DOHH2 (cell line): Measurements from ENCODE around the gene MAP1B.

Experiments
- H3F3A ChIP-seq: fragments of 200-600 bp; sonication (generic), shearing (Covaris generic); 2 replicates; pipeline ENCODE4 v1.6.0; 2016; ENCODE audit warnings: antibody characterized with exemption, mild to moderate bottlenecking; ENCODE audit not compliant: control insufficient read depth, insufficient read depth
- H3K27ac ChIP-seq: fragments of 200-600 bp; sonication (generic); 2 replicates; pipeline ENCODE4 v1.5.1; 2014; ENCODE audit warnings: low read depth, mild to moderate bottlenecking, low read length, moderate library complexity
- H3K27me3 ChIP-seq: fragments of 200-600 bp; sonication (generic); 2 replicates; pipeline ENCODE4 v1.6.1; 2014; ENCODE audit warnings: mild to moderate bottlenecking, low read length, mixed read lengths; ENCODE audit not compliant: control insufficient read depth
- H3K36me3 ChIP-seq: fragments of 200-600 bp; sonication (generic); 2 replicates; pipeline ENCODE4 v1.6.1; 2014; ENCODE audit warnings: mild to moderate bottlenecking, low read length, moderate library complexity, mixed read lengths; ENCODE audit not compliant: control insufficient read depth
- H3K4me1 ChIP-seq: fragments of 200-600 bp; sonication (generic); 2 replicates; pipeline ENCODE4 v1.6.1; 2014; ENCODE audit warnings: mild to moderate bottlenecking, low read length, mixed read lengths; ENCODE audit not compliant: control insufficient read depth
- H3K4me2 ChIP-seq: fragments of 200-600 bp; sonication (generic); 2 replicates; pipeline ENCODE4 v1.6.0; 2014; ENCODE audit warnings: mild to moderate bottlenecking, low read length, moderate library complexity
- H3K4me3 ChIP-seq: fragments of 200-600 bp; sonication (generic); 2 replicates; pipeline ENCODE4 v1.5.1; 2014; ENCODE audit warnings: mild to moderate bottlenecking, low read length, mixed read lengths
- H3K79me2 ChIP-seq: fragments of 200-600 bp; sonication (generic); 2 replicates; pipeline ENCODE4 v1.6.1; 2014; ENCODE audit warnings: mild to moderate bottlenecking, low read length, mixed read lengths; ENCODE audit not compliant: control insufficient read depth
- H3K9me2 ChIP-seq: fragments of 200-600 bp; sonication (generic); replicated peaks from 2 replicates; pipeline ENCODE4 v1.6.1; 2014; ENCODE audit warnings: mild to moderate bottlenecking, low read length, mixed read lengths; ENCODE audit not compliant: control insufficient read depth
- H3K9me3 ChIP-seq: fragments of 200-600 bp; sonication (generic); 2 replicates; pipeline ENCODE4 v1.6.1; 2014; ENCODE audit warnings: antibody characterized with exemption, low read length, mixed read lengths; ENCODE audit not compliant: control insufficient read depth, insufficient read depth
- H4K20me1 ChIP-seq: fragments of 200-600 bp; sonication (generic); 2 replicates; pipeline ENCODE4 v1.6.0; 2014; ENCODE audit warnings: low read depth, mild to moderate bottlenecking, antibody characterized with exemption, low read length, moderate library complexity; ENCODE audit not compliant: control insufficient read depth, insufficient read depth
- CTCF ChIP-seq: fragments of 200-600 bp; sonication (generic); IDR thresholded peaks from one replicate; pipeline ENCODE4 v1.5.1; 2014; ENCODE audit warnings: antibody characterized with exemption, mild to moderate bottlenecking, low read depth, low read length; ENCODE audit not compliant: poor library complexity, severe bottlenecking
- EZH2phosphoT487 ChIP-seq: fragments of 200-600 bp; sonication (generic); IDR thresholded peaks from 2 replicates; pipeline ENCODE4 v1.6.1; 2017; ENCODE audit warnings: borderline replicate concordance, mild to moderate bottlenecking, antibody characterized with exemption, low read length, moderate library complexity, mixed read lengths

MAP1B gene

GRCh38 chr5:72110394-72111013, 3.2 kb downstream of the MAP1B start:
- no peak overlapping the region for H3K4me2 ChIP-seq
- H3K9me2 ChIP-seq = no peaks in the 10 kb centered on the region
- no peaks in the 10 kb centered on the region for H3K79me2 ChIP-seq
- H3K36me3 ChIP-seq = no peaks in the 10 kb centered on the region
- no peaks in the 10 kb centered on the region for H3K9me3 ChIP-seq
- no peak overlapping the region for H3K27ac ChIP-seq
- H4K20me1 ChIP-seq = no peaks in the 10 kb centered on the region
- peaks cover 15% of the 10 kb centered on the region for H3K27me3 ChIP-seq
- no peaks in the 10 kb centered on the region for H3K4me1 ChIP-seq
- no peaks in the 10 kb centered on the region for H3F3A ChIP-seq
- TF ChIP-seq CTCF = no peak
- TF ChIP-seq EZH2phosphoT487 = no peak
- H3K4me3 ChIP-seq = no peak overlapping the region

GRCh38 chr5:72112389-72112788, 5.1 kb downstream of the MAP1B start:
- Histone ChIP-seq H3K9me2 (no peaks in the 10 kb centered on the region), H3K4me1 (no peaks in the 10 kb centered on the region), H3K4me3 (no peak overlapping the region), H3K79me2 (no peaks in the 10 kb centered on the region), H4K20me1 (no peaks in the 10 kb centered on the region), H3K4me2 (no peak overlapping the region), H3K27ac (no peak overlapping the region), H3K36me3 (no peaks in the 10 kb centered on the region), H3F3A (no peaks in the 10 kb centered on the region), H3K9me3 (no peaks in the 10 kb centered on the region), H3K27me3 (peaks cover 15% of the 10 kb centered on the region)
- TF ChIP-seq EZH2phosphoT487 (no peak), CTCF (no peak)

- H3K9me2 ChIP-seq = no peaks in the 10 kb centered on the region
- no peaks in the 10 kb centered on the region for H3K4me1 ChIP-seq
- no peaks in the 10 kb centered on the region for H3K79me2 ChIP-seq
- H3F3A ChIP-seq = no peaks in the 10 kb centered on the region
- TF ChIP-seq EZH2phosphoT487 = no peak
- no peak for TF ChIP-seq CTCF
- H3K4me3 ChIP-seq = no peak overlapping the region
- no peaks in the 10 kb centered on the region for H3K9me3 ChIP-seq
- no peak overlapping the region for H3K27ac ChIP-seq
- H3K27me3 ChIP-seq = peaks cover 15% of the 10 kb centered on the region
- no peaks in the 10 kb centered on the region for H3K36me3 ChIP-seq
- no peaks in the 10 kb centered on the region for H4K20me1 ChIP-seq
- no peak overlapping the region for H3K4me2 ChIP-seq
These were observed 7.4 kb downstream of the MAP1B start for GRCh38 chr5:72114629-72115028.
